GM12878 (cell line): ENCODE data around the gene SH3BP5. TPM values are rescaled to one million over a fixed set of nuclear protein-coding genes. Genes with fewer than 3 reads are reported as not detected.

ENCODE experiments used
- ATAC-seq: fragments of 200-7000 bp; cut with Tn5 transposase; 3 replicates; pipeline ENCODE4 v1.9.1; 2020; ENCODE audit warnings: mild to moderate bottlenecking, moderate library complexity
- BruUV-seq: library from RNA; stranded (reverse); fragments of 400-500 nt; replicated peaks from 2 replicates; lab custom pipeline; 2021; lab: Mats Ljungman, UMichigan
- CTCF ChIA-PET: fragments of 300-600 bp; sonication (Branson Sonifier 250); formaldehyde crosslinking; extraction: SDS; loops from one replicate; lab custom pipeline; 2021; ENCODE audit warnings: inconsistent platforms; lab: Yijun Ruan, JAX
- POLR2A ChIA-PET: fragments of 350-600 bp; formaldehyde crosslinking; extraction: SDS; loops from one replicate; lab custom pipeline; 2021; ENCODE audit warnings: inconsistent platforms; lab: Charles Lee
- RAD21 ChIA-PET: fragments of 300-600 bp; sonication (Branson Sonifier 250); formaldehyde crosslinking; loops from one replicate; lab custom pipeline; 2023; ENCODE audit warnings: antibody characterized with exemption; ENCODE audit not compliant: unreplicated experiment; lab: Charles Lee
- SMC1A ChIA-PET: fragments of 300-600 bp; sonication (Branson Sonifier 250); formaldehyde crosslinking; loops from one replicate; lab custom pipeline; 2023; ENCODE audit not compliant: unreplicated experiment, uncharacterized antibody; lab: Charles Lee
- DNase-seq: peaks from one replicate; pipeline ENCODE4 v3.0.0-alpha.2; 2011; ENCODE audit warnings: low read depth, low spot score
- FAIRE-seq: peaks from 3 replicates; lab custom pipeline; 2011; peaks lifted over from hg19 to GRCh38; lab: Jason Lieb, UNC
- H2AFZ ChIP-seq: 2 replicates; pipeline ENCODE4 v1.6.0; 2011; ENCODE audit warnings: low read depth, low read length, control low read depth; ENCODE audit not compliant: control insufficient read depth
- H3K27ac ChIP-seq: 2 replicates; pipeline ENCODE4 v1.5.1; 2011; ENCODE audit warnings: control low read depth; ENCODE audit not compliant: control insufficient read depth, insufficient read depth
- H3K27me3 ChIP-seq, 2 experiments: replicated peaks in 1 of 2; 2 replicates each; pipeline versions ENCODE4 v1.6.0 to v1.6.1; 2011; ENCODE audit warnings: low read length in 1 of 2; ENCODE audit not compliant: control insufficient read depth in 2 of 2, insufficient read depth in 2 of 2
- H3K36me3 ChIP-seq, 2 experiments: 2 replicates each; pipeline ENCODE4 v1.5.1; 2011; ENCODE audit warnings: low read length in 1 of 2; ENCODE audit not compliant: control insufficient read depth in 2 of 2, insufficient read depth in 2 of 2
- H3K4me1 ChIP-seq: 2 replicates; pipeline ENCODE4 v1.6.1; 2011; ENCODE audit warnings: mild to moderate bottlenecking, low read length, moderate library complexity, mixed read lengths; ENCODE audit not compliant: control insufficient read depth, insufficient read depth
- H3K4me2 ChIP-seq: 2 replicates; pipeline ENCODE4 v1.6.0; 2011; ENCODE audit warnings: control low read depth; ENCODE audit not compliant: control insufficient read depth, insufficient read depth
- H3K4me3 ChIP-seq: fragments of 200-600 bp; sonication (generic); 2 replicates; pipeline ENCODE4 v1.5.1; 2016
- H3K79me2 ChIP-seq: 2 replicates; pipeline ENCODE4 v1.6.0; 2011; ENCODE audit warnings: low read length; ENCODE audit not compliant: control insufficient read depth, insufficient read depth
- H3K9ac ChIP-seq: 2 replicates; pipeline ENCODE4 v1.8.0; 2011; ENCODE audit warnings: low read length, control low read depth, mixed read lengths; ENCODE audit not compliant: control insufficient read depth, insufficient read depth
- H3K9me3 ChIP-seq: replicated peaks from 3 replicates; pipeline ENCODE4 v1.5.1; 2011; ENCODE audit warnings: mild to moderate bottlenecking, low read length; ENCODE audit not compliant: control insufficient read depth, insufficient read depth
- H4K20me1 ChIP-seq: 2 replicates; pipeline ENCODE4 v1.6.0; 2011; ENCODE audit not compliant: control insufficient read depth, insufficient read depth
- BCL11A ChIP-seq: IDR thresholded peaks from 2 replicates; pipeline ENCODE4 v1.6.1; 2011; ENCODE audit warnings: low read depth, low read length
- CHD4 ChIP-seq: fragments of 200-600 bp; sonication (generic); IDR thresholded peaks from 2 replicates; pipeline ENCODE4 v1.6.1; 2016; ENCODE audit warnings: mild to moderate bottlenecking
- CREB1 ChIP-seq: IDR thresholded peaks from 2 replicates; pipeline ENCODE4 v1.6.1; 2012; ENCODE audit warnings: low read depth, mild to moderate bottlenecking, inconsistent platforms
- CREM ChIP-seq: IDR thresholded peaks from 2 replicates; pipeline ENCODE4 v1.6.1; 2014; ENCODE audit warnings: antibody characterized with exemption, low read depth
- EED ChIP-seq: sonication (generic); IDR thresholded peaks from 2 replicates; pipeline ENCODE4 v1.6.1; 2016; ENCODE audit warnings: antibody characterized with exemption, low read depth
- ESRRA ChIP-seq: IDR thresholded peaks from 2 replicates; pipeline ENCODE4 v1.6.1; 2012; ENCODE audit warnings: mild to moderate bottlenecking, low read length, improper control_type of control experiment
- ETV6 ChIP-seq, 2 experiments: fragments of 450-650 bp in 1 of 2; IDR thresholded peaks in 1 of 2; conservative IDR thresholded peaks in 1 of 2; 2 replicates each; pipeline ENCODE4 v1.6.1; 2014; ENCODE audit warnings: antibody characterized with exemption in 1 of 2, borderline replicate concordance in 1 of 2, low read depth in 1 of 2, mild to moderate bottlenecking in 1 of 2, moderate library complexity in 1 of 2
- IKZF2 ChIP-seq, 2 experiments: fragments of 450-650 bp; IDR thresholded peaks; 2 replicates each; pipeline ENCODE4 v1.6.1; 2017; ENCODE audit warnings: mild to moderate bottlenecking in 2 of 2, moderate library complexity in 2 of 2
- JUNB ChIP-seq: IDR thresholded peaks from 2 replicates; pipeline ENCODE4 v1.6.1; 2016; ENCODE audit warnings: antibody characterized with exemption, mild to moderate bottlenecking
- NR2F1 ChIP-seq: fragments of 450-650 bp; conservative IDR thresholded peaks from 2 replicates; pipeline ENCODE4 v1.6.1; 2017; ENCODE audit warnings: mild to moderate bottlenecking
- PAX5 ChIP-seq: IDR thresholded peaks from 2 replicates; pipeline ENCODE4 v1.6.1; 2011; ENCODE audit warnings: low read depth, low read length, borderline replicate concordance
- POLR2A ChIP-seq: IDR thresholded peaks from 2 replicates; pipeline ENCODE4 v1.6.1; 2011; ENCODE audit warnings: low read depth, mild to moderate bottlenecking, low read length
- RUNX3 ChIP-seq: IDR thresholded peaks from 2 replicates; pipeline ENCODE4 v1.6.1; 2012; ENCODE audit warnings: low read length, inconsistent platforms
- SMC3 ChIP-seq: IDR thresholded peaks from 2 replicates; pipeline ENCODE4 v1.6.1; 2011; ENCODE audit warnings: low read length, improper control_type of control experiment, borderline replicate concordance
- SREBF1 ChIP-seq: IDR thresholded peaks from 2 replicates; pipeline ENCODE4 v1.6.1; 2012; ENCODE audit warnings: mild to moderate bottlenecking, low read length
- SUZ12 ChIP-seq: fragments of 200-600 bp; sonication (generic); IDR thresholded peaks from one replicate; pipeline ENCODE4 v1.6.1; 2018; ENCODE audit warnings: antibody characterized with exemption, mild to moderate bottlenecking; ENCODE audit not compliant: unreplicated experiment
- TBL1XR1 ChIP-seq: IDR thresholded peaks from 2 replicates; pipeline ENCODE4 v1.6.1; 2012; ENCODE audit warnings: low read depth, low read length, improper control_type of control experiment
- TCF12 ChIP-seq: IDR thresholded peaks from 2 replicates; pipeline ENCODE4 v1.6.1; 2011; ENCODE audit warnings: low read depth, mild to moderate bottlenecking, low read length
- TCF3 ChIP-seq: IDR thresholded peaks from 2 replicates; pipeline ENCODE4 v1.6.1; 2012; ENCODE audit warnings: low read depth, mild to moderate bottlenecking, low read length, borderline replicate concordance; ENCODE audit not compliant: insufficient read depth
- YBX1 ChIP-seq: fragments of 450-650 bp; IDR thresholded peaks from 2 replicates; pipeline ENCODE4 v1.6.1; 2016; ENCODE audit warnings: antibody characterized with exemption
- YY1 ChIP-seq: IDR thresholded peaks from 2 replicates; pipeline ENCODE4 v1.6.1; 2011; ENCODE audit warnings: low read depth, mild to moderate bottlenecking, low read length
- ZNF274 ChIP-seq: IDR thresholded peaks from one replicate; pipeline ENCODE4 v1.8.0; 2011; ENCODE audit not compliant: insufficient read length, insufficient read depth
- WGBS: methylation state at CpG from one replicate; pipeline ENCODE4 v1.1.6; 2016; ENCODE audit warnings: low lambda C conversion rate; ENCODE audit not compliant: insufficient replicate concordance, insufficient coverage; ENCODE audit errors: missing lambda C conversion rate; 5-methylcytosine and 5-hydroxymethylcytosine counted together
- in situ Hi-C: fragments of 300-500 bp; cut with MboI; formaldehyde crosslinking; loops from 9 replicates; pipeline ENCODE4 v1.14.3; 2018; ENCODE audit warnings: mixed read lengths
- intact Hi-C: fragments of 100-400 bp; cut with micrococcal nuclease; formaldehyde crosslinking; loops from one replicate; pipeline ENCODE4 v1.14.2; 2022; ENCODE audit not compliant: unreplicated experiment
- polyA plus RNA-seq, 11 experiments: library from polyadenylated mRNA; depleted of rRNA in 4 of 11; unstranded in 6 of 11; stranded (reverse) in 5 of 11; fragments of >200 nt; fragmentation: Nextera tagmentation in 4 of 11; fragmentation: Illumina TruSeq in 1 of 11; extraction: Ambion mirVana in 4 of 11; extraction: Trizol in 1 of 11; gene quantifications; 1 replicate in 1 of 11; 2 replicates in 10 of 11; pipeline versions ENCODE4 v1.2.1 to v1.2.3, GENCODE V29; 2011 to 2016; ENCODE audit warnings: inconsistent platforms in 2 of 11, missing spikeins in 2 of 11, low read depth in 1 of 11
- total RNA-seq, 4 experiments: library from RNA; depleted of rRNA in 3 of 4; stranded (reverse); fragments of >200 nt in 3 of 4; fragmentation: Illumina TruSeq in 1 of 4; extraction: Trizol in 1 of 4; gene quantifications; 2 replicates each; pipeline versions ENCODE4 v1.2.1 to v1.2.3, GENCODE V29; 2013 to 2021
- TF ChIP-seq, protein P1 (sequence below): IDR thresholded peaks from 2 replicates; pipeline ENCODE4 v1.6.1; 2011; ENCODE audit warnings: low read depth, mild to moderate bottlenecking, low read length, moderate library complexity, borderline replicate concordance; ENCODE audit errors: extremely low read depth

The SH3BP5 gene
- total and polyA plus RNA-seq, 10 of the 15 experiments (the other 5 are each of a cell fraction or from before 2014, with no cell fraction given) = 14.9 to 87.5 (median 43.7) TPM

DNA sequence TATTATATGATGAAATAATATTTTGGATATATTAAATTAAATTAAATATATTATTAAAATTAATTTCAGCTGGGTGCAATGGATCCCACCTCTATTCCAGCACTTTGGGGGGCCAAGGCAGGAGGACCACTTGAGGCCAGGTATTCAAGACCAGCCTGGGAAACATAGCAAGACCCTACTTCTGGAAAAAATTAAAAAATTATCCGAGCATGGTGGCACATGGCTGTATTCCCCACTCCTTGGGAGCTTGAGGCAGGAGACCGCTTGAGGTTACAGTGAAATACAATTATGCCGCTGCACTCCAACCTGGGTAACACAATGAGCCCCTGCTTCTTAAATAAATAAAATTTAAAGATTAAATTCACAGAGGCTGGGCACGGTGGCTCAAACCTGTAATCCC lies 61.4 kb downstream of the SH3BP5 start (continued):
- TF ChIP-seq, protein P1, sequence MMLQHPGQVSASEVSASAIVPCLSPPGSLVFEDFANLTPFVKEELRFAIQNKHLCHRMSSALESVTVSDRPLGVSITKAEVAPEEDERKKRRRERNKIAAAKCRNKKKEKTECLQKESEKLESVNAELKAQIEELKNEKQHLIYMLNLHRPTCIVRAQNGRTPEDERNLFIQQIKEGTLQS = no peak
- TF ChIP-seq SUZ12 (no peak), PAX5 (no peak), TBL1XR1 (no peak), NR2F1 (no peak), YY1 (no peak), SREBF1 (no peak), SMC3 (no peak), YBX1 (no peak), ETV6 (conservative IDR thresholded peaks at IDR 0.05 in 1 of 2, IDR thresholded peaks at IDR 0.05 in 1 of 2; ENCODE audit: borderline replicate concordance in 1 of 2, low read depth in 1 of 2) (no peak)

GRCh38 chr3:15269091-15269989 lies 63.0 kb downstream of the SH3BP5 start:
- 35% methylated on average over 29 of the region's 29 CpGs for WGBS
- ChIA-PET POLR2A (interaction anchor here (0.7 to 2.6 kb wide), 6 partner anchors 64 to 138 kb away, joined by 3 to 8 read pairs (median 4); partner anchors contain the start of gene SH3BP5), SMC1A (interaction anchor here (0.6 to 16.3 kb wide), 23 partner anchors 9 to 289 kb away, joined by 3 to 223 read pairs (median 18); partner anchors contain the start of genes CAPN7 and SH3BP5), RAD21 (interaction anchor here (0.8 to 10.2 kb wide), 20 partner anchors 40 to 287 kb away, joined by 3 to 143 read pairs (median 13); partner anchors contain the start of gene SH3BP5), CTCF (interaction anchor here (0.9 to 11.8 kb wide), 33 partner anchors 10 to 291 kb away, joined by 3 to 302 read pairs (median 9); partner anchors contain the start of genes CAPN7 and SH3BP5)
- Histone ChIP-seq H4K20me1 (no peaks in the 10 kb centered on the region), H3K36me3 (peaks cover 7 to 40% of the 10 kb centered on the region in 2 experiments; a peak in 3 of 4 replicates), H3K4me3 (no peak overlapping the region), H3K79me2 (peaks cover 6% of the 10 kb centered on the region), H3K27me3 (no peaks in the 10 kb centered on the region), H3K4me1 (peaks cover 39% of the 10 kb centered on the region), H2AFZ (peak overlapping the region; percentile 47), H3K9me3 (no peaks in the 10 kb centered on the region), H3K4me2 (peak overlapping the region; percentile 54), H3K27ac (peak overlapping the region; percentile 77), H3K9ac (peak overlapping the region; percentile 47; the same call in 1 of the 2 replicates)
- DNase-seq (no peak), FAIRE-seq (no peak), ATAC-seq (no peak)
- intact Hi-C loops (loop anchor here (2.0 kb wide), 1 partner anchor 287 kb away; no protein-coding TSS in a partner anchor), in situ Hi-C loops (loop anchor here (5.0 to 10.0 kb wide), 2 partner anchors 113 to 285 kb away; no protein-coding TSS in a partner anchor)
- BruUV-seq = no TSS peak
- TF ChIP-seq TCF3 (0 out of 2 replicates have a peak, but pooled peaks have one; percentile 41), CREM (peak; percentile 59; the same call in 1 of the 2 replicates), IKZF2 (IDR thresholded peaks at IDR 0.05) (no peak), JUNB (peak; percentile 63; the same call in 1 of the 2 replicates), ZNF274 (no peak), ESRRA (no peak), EED (peak; percentile 56), CREB1 (peak; percentile 31; the same call in 1 of the 2 replicates), RUNX3 (peak; percentile 34; the same call in 1 of the 2 replicates), ETV6 (conservative IDR thresholded peaks at IDR 0.05 in 1 of 2, IDR thresholded peaks at IDR 0.05 in 1 of 2; ENCODE audit: borderline replicate concordance in 1 of 2, low read depth in 1 of 2) (no peak), SMC3 (peak; percentile 4; the same call in 1 of the 2 replicates), BCL11A (0 out of 2 replicates have a peak, but pooled peaks have one; percentile 4), CHD4 (no peak), YY1 (peak; percentile 40; the same call in 1 of the 2 replicates), TCF12 (0 out of 2 replicates have a peak, but pooled peaks have one; percentile 47), POLR2A (peak; percentile 81), PAX5 (0 out of 2 replicates have a peak, but pooled peaks have one; percentile 11)
